ENCODE data around the gene LRIG1. TPM values are rescaled to one million over a fixed set of nuclear protein-coding genes. Genes with fewer than 3 reads are reported as not detected.

LRIG1 gene
- total and polyA plus RNA-seq, 3 experiments from 2014 or later: 37.9 to 47.9 (median 38.2) TPM

DNA sequence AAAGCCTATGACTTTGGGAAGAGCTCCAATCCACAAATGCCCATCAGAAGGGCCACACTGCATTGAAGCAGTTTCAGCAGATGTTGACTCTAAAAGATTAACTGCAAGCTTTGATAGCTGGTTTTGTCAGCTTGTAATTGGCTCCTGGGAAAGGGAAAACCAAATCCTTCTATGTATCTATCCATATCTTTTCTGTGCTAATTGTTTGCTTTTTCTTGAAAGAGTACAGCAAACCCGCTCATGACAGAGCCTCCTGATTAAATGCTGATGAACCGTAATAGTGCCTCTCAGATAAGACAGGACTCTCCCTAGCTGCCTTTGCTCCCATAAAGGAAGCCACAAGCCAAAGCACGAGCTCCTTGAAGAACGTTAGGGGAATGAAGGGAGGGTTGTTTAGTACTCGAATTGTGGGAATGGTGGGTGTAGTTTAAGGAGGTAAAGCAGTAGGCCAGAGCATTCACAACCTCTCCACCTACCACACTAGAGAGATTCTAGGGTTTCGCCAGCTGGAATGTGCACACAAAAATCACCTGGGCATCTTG lies 33.6 kb upstream of the LRIG1 start:
- ChIA-PET CTCF (no interaction called here), POLR2A (no interaction called here)
- Mint-ChIP-seq H3K36me3 (no peaks in the 10 kb centered on the region), H3K9me3 (no peaks in the 10 kb centered on the region), H3K27me3 (peaks cover 0 to 2% of the 10 kb centered on the region in 2 donors), H3K4me1 (no peaks in the 10 kb centered on the region), H3K27ac (no peak overlapping the region), H3K4me3 (no peak overlapping the region)
- Histone ChIP-seq H3K36me3 (ENCODE audit: insufficient read depth, low read length) (no peaks in the 10 kb centered on the region), H3K9me3 (ENCODE audit: low read length) (no peaks in the 10 kb centered on the region), H3K27ac (ENCODE audit: low read depth, low read length) (no peak overlapping the region), H3K4me1 (ENCODE audit: insufficient read depth, low read length) (no peaks in the 10 kb centered on the region), H3K27me3 (ENCODE audit: insufficient read depth, low read length, poor library complexity, severe bottlenecking) (no peaks in the 10 kb centered on the region), H3K4me3 (ENCODE audit: low read length) (no peak overlapping the region)
- no peak for DNase-seq

- H3K27ac ChIP-seq (ENCODE audit: low read depth, low read length): no peak overlapping the region
- Mint-ChIP-seq H3K27me3 (peaks cover 0 to 2% of the 10 kb centered on the region in 2 donors), H3K9me3 (no peaks in the 10 kb centered on the region), H3K27ac (no peak overlapping the region), H3K36me3 (no peaks in the 10 kb centered on the region), H3K4me3 (no peak overlapping the region), H3K4me1 (no peaks in the 10 kb centered on the region)
- no peaks in the 10 kb centered on the region for H3K36me3 ChIP-seq (ENCODE audit: insufficient read depth, low read length)
- H3K4me3 ChIP-seq (ENCODE audit: low read length): no peak overlapping the region
- ChIA-PET CTCF (interaction anchor here (0.6 kb wide), 1 partner anchor 23 kb away, joined by 4 read pairs; no protein-coding TSS in a partner anchor), POLR2A (no interaction called here)
- DNase-seq: no peak
- no peaks in the 10 kb centered on the region for H3K4me1 ChIP-seq (ENCODE audit: insufficient read depth, low read length)
- H3K27me3 ChIP-seq (ENCODE audit: insufficient read depth, low read length, poor library complexity, severe bottlenecking): no peaks in the 10 kb centered on the region
- no peaks in the 10 kb centered on the region for H3K9me3 ChIP-seq (ENCODE audit: low read length)
These were observed 31.8 kb upstream of the LRIG1 start for GRCh38 chr3:66532613-66533012.

DNA sequence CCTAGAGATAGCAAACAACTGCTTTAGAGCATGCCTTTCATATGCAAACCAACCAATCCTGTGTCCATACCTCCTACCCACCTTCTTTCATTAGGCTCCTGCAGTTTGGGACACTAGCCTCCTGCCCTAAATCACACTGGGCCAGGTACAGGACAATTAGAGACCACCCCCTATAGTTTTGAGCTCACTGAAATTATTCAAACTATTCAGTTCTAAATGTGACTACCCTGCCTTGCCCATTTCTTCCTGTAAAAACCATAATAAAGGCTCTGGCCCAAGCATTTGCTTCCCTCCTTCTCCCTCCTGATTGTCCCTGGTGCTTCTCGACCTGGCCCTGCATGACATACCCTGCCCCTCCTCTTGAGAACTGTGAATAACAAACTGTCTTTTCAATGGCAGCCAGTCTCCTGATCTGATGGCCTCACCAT lies 31.4 kb upstream of the LRIG1 start:
- no peak overlapping the region for H3K27ac ChIP-seq (ENCODE audit: low read depth, low read length)
- no peak for DNase-seq
- POLR2A ChIA-PET: no interaction called here
- Mint-ChIP-seq H3K4me3 (no peak overlapping the region), H3K27me3 (peaks cover 0 to 2% of the 10 kb centered on the region in 2 donors), H3K9me3 (no peaks in the 10 kb centered on the region), H3K27ac (no peak overlapping the region), H3K4me1 (no peaks in the 10 kb centered on the region), H3K36me3 (no peaks in the 10 kb centered on the region)
- H3K27me3 ChIP-seq (ENCODE audit: insufficient read depth, low read length, poor library complexity, severe bottlenecking): no peaks in the 10 kb centered on the region
- no peaks in the 10 kb centered on the region for H3K4me1 ChIP-seq (ENCODE audit: insufficient read depth, low read length)
- no peak overlapping the region for H3K4me3 ChIP-seq (ENCODE audit: low read length)
- H3K36me3 ChIP-seq (ENCODE audit: insufficient read depth, low read length): no peaks in the 10 kb centered on the region
- CTCF ChIA-PET: no interaction called here
- no peaks in the 10 kb centered on the region for H3K9me3 ChIP-seq (ENCODE audit: low read length)

DNA sequence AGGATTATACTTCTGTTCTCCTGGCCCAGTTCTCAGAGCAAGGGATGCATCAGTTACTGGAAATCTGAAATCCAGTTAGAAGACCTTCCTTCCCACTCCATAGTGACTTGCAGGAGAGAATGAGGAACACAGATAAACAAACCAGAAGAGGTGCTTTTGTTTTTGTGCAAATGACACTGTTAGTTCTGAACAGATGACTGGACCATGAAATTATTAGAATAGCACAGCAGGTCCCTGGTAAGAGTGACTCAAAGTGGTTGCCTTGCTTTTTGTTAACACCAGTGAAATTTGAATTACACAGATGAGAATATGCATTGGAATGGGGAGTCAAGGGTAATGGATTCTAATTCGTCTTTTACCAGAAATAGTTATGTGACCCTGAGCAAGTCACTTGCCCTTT lies 30.4 kb upstream of the LRIG1 start:
- H3K4me3 Mint-ChIP-seq: no peak overlapping the region
- Histone ChIP-seq H3K4me1 (ENCODE audit: insufficient read depth, low read length) (no peaks in the 10 kb centered on the region), H3K36me3 (ENCODE audit: insufficient read depth, low read length) (no peaks in the 10 kb centered on the region), H3K27me3 (ENCODE audit: insufficient read depth, low read length, poor library complexity, severe bottlenecking) (no peaks in the 10 kb centered on the region), H3K27ac (ENCODE audit: low read depth, low read length) (no peak overlapping the region), H3K4me3 (ENCODE audit: low read length) (no peak overlapping the region), H3K9me3 (ENCODE audit: low read length) (no peaks in the 10 kb centered on the region)
- CTCF ChIA-PET: no interaction called here
- no peaks in the 10 kb centered on the region for H3K9me3 Mint-ChIP-seq
- POLR2A ChIA-PET: no interaction called here
- no peak for DNase-seq
- H3K27me3 Mint-ChIP-seq: peaks cover 0 to 2% of the 10 kb centered on the region in 2 donors
- H3K36me3 Mint-ChIP-seq: no peaks in the 10 kb centered on the region
- H3K4me1 Mint-ChIP-seq: no peaks in the 10 kb centered on the region
- no peak overlapping the region for H3K27ac Mint-ChIP-seq

- H3K9me3 ChIP-seq (ENCODE audit: low read length): no peaks in the 10 kb centered on the region
- CTCF ChIA-PET: no interaction called here
- H3K27me3 ChIP-seq (ENCODE audit: insufficient read depth, low read length, poor library complexity, severe bottlenecking): no peaks in the 10 kb centered on the region
- DNase-seq: no peak
- Mint-ChIP-seq H3K36me3 (no peaks in the 10 kb centered on the region), H3K4me3 (no peak overlapping the region), H3K27me3 (peaks cover 8 to 19% of the 10 kb centered on the region in 2 donors), H3K27ac (no peak overlapping the region), H3K9me3 (no peaks in the 10 kb centered on the region), H3K4me1 (peaks cover 0 to 4% (median 2%) of the 10 kb centered on the region in 3 donors)
- H3K4me1 ChIP-seq (ENCODE audit: insufficient read depth, low read length): no peaks in the 10 kb centered on the region
- no peak overlapping the region for H3K27ac ChIP-seq (ENCODE audit: low read depth, low read length)
- H3K4me3 ChIP-seq (ENCODE audit: low read length): no peak overlapping the region
- POLR2A ChIA-PET: no interaction called here
- no peaks in the 10 kb centered on the region for H3K36me3 ChIP-seq (ENCODE audit: insufficient read depth, low read length)
These were observed 26.4 kb upstream of the LRIG1 start for GRCh38 chr3:66527246-66527645.

DNA sequence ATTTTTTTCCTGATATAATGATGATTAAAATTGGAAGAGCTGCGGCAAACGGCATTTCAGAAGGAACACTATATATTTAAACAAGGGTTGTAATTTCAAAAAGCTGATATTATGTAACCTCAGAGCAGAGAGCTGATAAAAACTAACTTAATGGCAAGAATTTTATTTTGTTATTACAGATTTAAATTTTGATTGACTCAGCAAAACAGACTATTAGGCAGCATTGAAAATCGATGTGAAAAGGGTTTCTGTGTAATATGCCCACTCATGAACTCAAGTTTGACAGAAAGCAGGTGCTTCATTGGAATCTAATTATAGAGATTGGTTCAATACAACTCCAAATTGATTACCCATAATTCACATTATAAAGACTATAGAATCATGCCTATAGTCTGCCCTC lies 24.9 kb upstream of the LRIG1 start:
- Histone ChIP-seq H3K4me1 (ENCODE audit: insufficient read depth, low read length) (no peaks in the 10 kb centered on the region), H3K27ac (ENCODE audit: low read depth, low read length) (no peak overlapping the region), H3K27me3 (ENCODE audit: insufficient read depth, low read length, poor library complexity, severe bottlenecking) (no peaks in the 10 kb centered on the region), H3K4me3 (ENCODE audit: low read length) (no peak overlapping the region), H3K36me3 (ENCODE audit: insufficient read depth, low read length) (no peaks in the 10 kb centered on the region), H3K9me3 (ENCODE audit: low read length) (no peaks in the 10 kb centered on the region)
- Mint-ChIP-seq H3K9me3 (no peaks in the 10 kb centered on the region), H3K4me1 (peaks cover 0 to 4% (median 2%) of the 10 kb centered on the region in 3 donors), H3K27me3 (peaks cover 8 to 19% of the 10 kb centered on the region in 2 donors), H3K36me3 (no peaks in the 10 kb centered on the region), H3K27ac (no peak overlapping the region), H3K4me3 (no peak overlapping the region)
- no peak for DNase-seq
- POLR2A ChIA-PET: interaction anchor here (0.7 kb wide), 1 partner anchor 30 kb away, joined by 3 read pairs; no protein-coding TSS in a partner anchor
- CTCF ChIA-PET: no interaction called here

DNA sequence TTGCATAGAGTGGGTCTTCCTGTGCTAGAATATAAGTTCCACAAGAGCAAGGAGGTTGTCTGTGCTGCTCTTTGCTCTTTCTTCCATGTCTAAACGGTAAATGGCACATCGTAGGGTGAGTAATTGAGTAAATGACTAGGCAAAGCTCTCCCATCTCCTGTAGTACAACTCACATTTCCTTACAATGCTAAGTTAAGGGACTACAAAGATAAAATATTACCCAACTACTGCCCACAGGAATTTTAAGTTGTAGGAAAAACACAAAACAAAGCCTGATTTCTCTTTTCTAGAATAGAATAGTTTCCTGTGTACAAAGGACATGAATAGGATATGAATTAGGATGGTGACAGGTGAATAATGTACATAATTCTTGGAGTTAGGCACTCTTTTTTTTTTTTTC lies 19.9 kb upstream of the LRIG1 start:
- ChIA-PET POLR2A (no interaction called here), CTCF (no interaction called here)
- no peak overlapping the region for H3K27ac Mint-ChIP-seq
- no peak overlapping the region for H3K4me3 Mint-ChIP-seq
- no peak overlapping the region for H3K4me3 ChIP-seq (ENCODE audit: low read length)
- H3K27ac ChIP-seq (ENCODE audit: low read depth, low read length): no peak overlapping the region
- no peaks in the 10 kb centered on the region for H3K4me1 ChIP-seq (ENCODE audit: insufficient read depth, low read length)
- H3K27me3 Mint-ChIP-seq: peaks cover 10 to 14% of the 10 kb centered on the region in 2 donors
- H3K9me3 ChIP-seq (ENCODE audit: low read length): no peaks in the 10 kb centered on the region
- no peaks in the 10 kb centered on the region for H3K27me3 ChIP-seq (ENCODE audit: insufficient read depth, low read length, poor library complexity, severe bottlenecking)
- DNase-seq: no peak
- no peaks in the 10 kb centered on the region for H3K36me3 ChIP-seq (ENCODE audit: insufficient read depth, low read length)
- H3K4me1 Mint-ChIP-seq: peaks cover 0 to 4% (median 2%) of the 10 kb centered on the region in 3 donors
- H3K36me3 Mint-ChIP-seq: no peaks in the 10 kb centered on the region
- H3K9me3 Mint-ChIP-seq: no peaks in the 10 kb centered on the region

DNA sequence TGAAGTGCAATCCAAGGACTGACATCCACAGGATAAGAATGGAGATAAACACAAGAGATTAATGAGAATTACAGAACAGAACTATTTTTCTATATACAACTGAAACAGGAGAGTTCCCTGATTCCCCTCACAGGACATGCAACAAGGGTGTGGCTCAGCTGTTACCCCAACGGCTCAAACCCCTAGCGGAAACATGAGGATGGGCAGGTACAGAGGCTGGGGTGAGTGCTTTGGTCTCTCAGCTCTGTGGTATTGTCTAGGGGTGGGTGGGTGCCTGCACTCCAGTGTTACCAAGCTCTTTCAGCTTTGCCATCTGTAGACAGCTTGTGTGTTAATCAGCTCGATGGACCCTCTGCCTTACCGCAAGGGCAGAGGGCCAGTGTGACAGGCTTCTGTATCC lies 17.8 kb upstream of the LRIG1 start:
- Histone ChIP-seq H3K4me3 (ENCODE audit: low read length) (no peak overlapping the region), H3K27ac (ENCODE audit: low read depth, low read length) (no peak overlapping the region), H3K36me3 (ENCODE audit: insufficient read depth, low read length) (no peaks in the 10 kb centered on the region), H3K4me1 (ENCODE audit: insufficient read depth, low read length) (no peaks in the 10 kb centered on the region), H3K9me3 (ENCODE audit: low read length) (no peaks in the 10 kb centered on the region), H3K27me3 (ENCODE audit: insufficient read depth, low read length, poor library complexity, severe bottlenecking) (no peaks in the 10 kb centered on the region)
- no peaks in the 10 kb centered on the region for H3K4me1 Mint-ChIP-seq
- no peaks in the 10 kb centered on the region for H3K9me3 Mint-ChIP-seq
- CTCF ChIA-PET: interaction anchor here (1.4 kb wide), 1 partner anchor 111 kb away, joined by 4 read pairs; no protein-coding TSS in a partner anchor
- POLR2A ChIA-PET: no interaction called here
- DNase-seq: no peak
- no peaks in the 10 kb centered on the region for H3K36me3 Mint-ChIP-seq
- H3K27me3 Mint-ChIP-seq: peaks cover 0 to 2% of the 10 kb centered on the region in 2 donors
- no peak overlapping the region for H3K27ac Mint-ChIP-seq
- H3K4me3 Mint-ChIP-seq: no peak overlapping the region

Data from CD8-positive, alpha-beta memory T cell (primary cell).